B cell (primary cell): ENCODE data around the gene ARHGAP35. TPM values are rescaled to one million over a fixed set of nuclear protein-coding genes. Genes with fewer than 3 reads are reported as not detected.
"Not testable (repeated sequence)": the region's sequence is repeated elsewhere in the genome, so short reads cannot be mapped to it uniquely, and the experiment has no call there.

ENCODE experiments used
- ATAC-seq: fragments of 200-7000 bp; cut with Tn5 transposase; one replicate; pipeline ENCODE4 v1.10.0; 2021; ENCODE audit warnings: low read depth, mild to moderate bottlenecking, moderate number of reproducible peaks, moderate library complexity
- CTCF ChIA-PET: fragments of 350-600 bp; sonication (Branson Sonifier 250); formaldehyde crosslinking; loops from one replicate; lab custom pipeline; 2021; ENCODE audit warnings: antibody characterized with exemption, inconsistent platforms; lab: Charles Lee
- POLR2A ChIA-PET: fragments of 350-600 bp; sonication (Branson Sonifier 250); formaldehyde crosslinking; loops from one replicate; lab custom pipeline; 2021; ENCODE audit warnings: antibody characterized with exemption; lab: Charles Lee
- DNase-seq: peaks from one replicate; pipeline ENCODE4 v3.0.0; 2013
- H2AFZ ChIP-seq: 2 replicates; pipeline ENCODE4 v1.6.1; 2012; ENCODE audit warnings: mild to moderate bottlenecking, low read depth, low read length; ENCODE audit not compliant: insufficient read depth, poor library complexity, severe bottlenecking
- H3K27ac ChIP-seq, 2 donors: 1 replicate in 1 of 2; 2 replicates in 1 of 2; pipeline ENCODE4 v1.5.1; 2012 to 2013; ENCODE audit warnings: low read length in 2 of 2, mild to moderate bottlenecking in 2 of 2, moderate library complexity in 1 of 2
- H3K27me3 ChIP-seq, 4 experiments: fragments of 200-600 bp in 1 of 4; sonication (generic) in 1 of 4; replicated peaks in 1 of 4; 1 replicate in 2 of 4; 2 replicates in 2 of 4; pipeline versions ENCODE4 v1.6.1 to v1.7.0; 2013 to 2016; ENCODE audit warnings: low read length in 3 of 4, mild to moderate bottlenecking in 2 of 4, mixed read lengths in 1 of 4, moderate library complexity in 1 of 4; ENCODE audit not compliant: insufficient read depth in 4 of 4, control insufficient read depth in 3 of 4; ENCODE audit errors: control extremely low read depth in 1 of 4
- H3K36me3 ChIP-seq, 2 experiments: replicated peaks in 1 of 2; 1 replicate in 1 of 2; 2 replicates in 1 of 2; pipeline versions ENCODE4 v1.6.1 to v1.7.1; 2013; ENCODE audit warnings: low read length in 1 of 2; ENCODE audit not compliant: insufficient read depth in 2 of 2, control insufficient read depth in 1 of 2; ENCODE audit errors: control extremely low read depth in 1 of 2, extremely low read depth in 1 of 2
- H3K4me1 ChIP-seq, 2 donors: fragments of 200-600 bp in 1 of 2; sonication (generic) in 1 of 2; 1 replicate in 1 of 2; 2 replicates in 1 of 2; pipeline versions ENCODE4 v1.5.1 to v1.6.1; 2013 to 2017; ENCODE audit warnings: low read length in 2 of 2; ENCODE audit not compliant: control insufficient read depth in 2 of 2, insufficient read depth in 2 of 2
- H3K4me2 ChIP-seq: replicated peaks from 2 replicates; pipeline ENCODE3; 2012; ENCODE audit warnings: mild to moderate bottlenecking, low read depth, low read length; ENCODE audit not compliant: poor library complexity, severe bottlenecking
- H3K4me3 ChIP-seq, 5 experiments: fragments of 200-600 bp in 1 of 5; sonication (generic) in 1 of 5; 1 replicate in 3 of 5; 2 replicates in 2 of 5; pipeline versions ENCODE4 v1.5.1 to v1.7.0; 2011 to 2016; ENCODE audit warnings: low read length in 4 of 5, mild to moderate bottlenecking in 4 of 5, low read depth in 2 of 5, control low read depth in 1 of 5, moderate library complexity in 1 of 5; ENCODE audit not compliant: insufficient read depth in 1 of 5; ENCODE audit errors: control extremely low read depth in 1 of 5, extremely low read depth in 1 of 5
- H3K79me2 ChIP-seq: fragments of 200-600 bp; sonication (generic); one replicate; pipeline ENCODE4 v1.6.0; 2016; ENCODE audit warnings: low read length; ENCODE audit not compliant: control insufficient read depth, insufficient read depth
- H3K9ac ChIP-seq: fragments of 200-600 bp; sonication (generic); 2 replicates; pipeline ENCODE4 v1.6.1; 2017; ENCODE audit warnings: mild to moderate bottlenecking, low read length, moderate library complexity
- H3K9me3 ChIP-seq, 3 donors: one replicate each; pipeline versions ENCODE4 v1.6.1 to v1.7.1; 2013; ENCODE audit warnings: low read length in 2 of 3; ENCODE audit not compliant: control insufficient read depth in 2 of 3, insufficient read depth in 1 of 3; ENCODE audit errors: control extremely low read depth in 1 of 3
- H4K20me1 ChIP-seq: 2 replicates; pipeline ENCODE4 v1.6.0; 2012; ENCODE audit warnings: mild to moderate bottlenecking, low read length; ENCODE audit not compliant: insufficient read depth, control insufficient read depth, poor library complexity, severe bottlenecking
- H3K27ac Mint-ChIP-seq: one replicate; pipeline ENCODE4 v1.8.0; 2021; ENCODE audit warnings: mixed read lengths
- H3K27me3 Mint-ChIP-seq: one replicate; pipeline ENCODE4 v1.8.0; 2021; ENCODE audit warnings: mixed read lengths
- H3K4me1 Mint-ChIP-seq: one replicate; pipeline ENCODE4 v1.8.0; 2021; ENCODE audit warnings: mixed read lengths
- H3K4me3 Mint-ChIP-seq: one replicate; pipeline ENCODE4 v1.8.0; 2021; ENCODE audit warnings: mixed read lengths
- H3K9me3 Mint-ChIP-seq: one replicate; pipeline ENCODE4 v1.8.0; 2022; ENCODE audit warnings: mixed read lengths; ENCODE audit not compliant: insufficient read depth
- EZH2 ChIP-seq: IDR thresholded peaks from 2 replicates; pipeline ENCODE4 v1.6.1; 2012; ENCODE audit warnings: borderline replicate concordance, low read depth, mild to moderate bottlenecking, moderate library complexity, low read length; ENCODE audit not compliant: insufficient read depth, poor library complexity, severe bottlenecking
- WGBS: methylation state at CpG from one replicate; pipeline ENCODE4 v1.1.5; 2013; ENCODE audit warnings: missing lambda C conversion rate; ENCODE audit not compliant: insufficient coverage; 5-methylcytosine and 5-hydroxymethylcytosine counted together
- intact Hi-C: fragments of 100-400 bp; cut with micrococcal nuclease; formaldehyde crosslinking; loops from one replicate; pipeline ENCODE4 v1.10.0; 2022
- polyA plus RNA-seq: library from polyadenylated mRNA; depleted of rRNA; stranded (reverse); fragments of >200 nt; gene quantifications from 2 replicates; pipeline ENCODE4 v1.2.3, GENCODE V29; 2012
- total RNA-seq, 2 donors: library from RNA; stranded (reverse); fragments of 120-200 nt in 1 of 2; gene quantifications; 1 replicate in 1 of 2; 2 replicates in 1 of 2; pipeline versions ENCODE4 v1.2.3 to v1.2.4, GENCODE V29; 2013 to 2022
- TF ChIP-seq, protein P1 (sequence below): fragments of 200-600 bp; IDR thresholded peaks from one replicate; pipeline ENCODE4 v1.8.0; 2022; ENCODE audit warnings: antibody characterized with exemption, mild to moderate bottlenecking

The ARHGAP35 gene
- total and polyA plus RNA-seq, 2 donors (not counting 1 experiment from before 2014, with no cell fraction given) = 9.6 to 31.3 TPM

DNA sequence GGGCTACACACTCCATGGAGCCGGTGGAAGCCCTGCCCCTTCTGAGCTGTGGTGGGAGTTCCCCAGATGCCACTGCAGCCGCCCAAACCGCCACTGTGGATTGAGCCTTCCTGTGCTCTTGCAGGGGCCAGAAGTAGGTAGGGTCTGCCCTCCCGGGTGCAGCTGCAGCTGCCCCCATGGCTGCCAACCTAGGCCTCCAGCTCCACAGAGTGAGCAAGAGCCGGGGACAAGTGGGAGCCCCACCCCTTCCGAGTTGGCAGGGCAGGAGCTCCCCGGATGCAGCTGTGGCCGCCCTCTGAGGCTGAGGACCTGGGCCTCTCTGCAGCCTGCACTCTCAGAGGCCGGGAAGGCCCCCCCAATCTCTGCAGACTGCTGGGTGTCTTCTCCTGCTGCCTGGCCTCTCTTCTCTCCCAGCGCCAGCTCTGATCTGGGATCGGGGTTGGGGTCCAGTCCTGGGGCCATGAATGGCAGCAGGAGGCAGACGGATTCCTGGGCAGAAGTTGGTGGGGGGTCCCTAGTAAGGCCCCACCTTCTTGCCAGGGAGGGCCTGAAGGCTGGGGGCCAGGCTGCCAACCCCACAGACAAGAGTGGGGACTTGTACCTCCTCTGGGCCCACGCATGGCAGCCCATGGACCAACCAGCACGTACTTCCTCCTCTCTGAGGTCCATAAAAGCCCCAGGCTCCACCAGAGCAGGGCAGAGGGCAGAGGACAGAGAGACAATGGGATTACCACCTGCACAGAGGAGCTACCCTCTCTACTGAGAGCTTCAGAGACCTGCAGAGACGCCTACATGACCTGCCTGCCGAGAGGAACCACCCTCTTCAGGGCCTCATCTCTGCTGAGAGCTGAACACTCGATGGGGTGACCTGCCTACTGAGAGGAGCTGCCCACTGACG is 39.0 kb upstream of the ARHGAP35 start:
- CTCF ChIA-PET = interaction anchor here (0.6 to 5.0 kb wide), 18 partner anchors 15 to 427 kb away, joined by 3 to 49 read pairs (median 4); partner anchors contain the start of gene SLC1A5
- H3K9me3 Mint-ChIP-seq = peaks cover 4% of the 10 kb centered on the region
- intact Hi-C loops = loop anchor here (1.0 kb wide), 3 partner anchors 33 to 292 kb away; partner anchors contain the start of genes ARHGAP35, SLC1A5 and ZC3H4

DNA sequence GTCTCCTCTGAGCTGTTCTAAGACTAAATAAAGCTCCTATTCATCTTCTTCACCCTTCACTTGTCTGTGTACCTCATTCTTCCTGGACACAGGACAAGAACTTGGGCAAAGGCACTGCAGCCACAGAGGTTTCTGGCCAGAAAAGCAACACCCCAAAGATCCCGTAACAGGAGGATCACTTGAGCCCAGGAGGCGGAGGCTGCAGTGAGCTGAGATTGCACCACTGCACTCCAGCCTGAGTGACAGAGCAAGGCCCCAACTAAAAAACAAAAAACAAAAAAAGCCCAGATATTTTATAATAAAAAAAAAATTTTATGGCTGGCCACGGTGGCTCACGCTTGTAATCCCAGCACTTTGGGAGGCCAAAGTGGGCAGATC is 38.4 kb upstream of the ARHGAP35 start:
- H3K27me3 ChIP-seq, DNase-seq, H3K79me2 ChIP-seq, H3K27me3 Mint-ChIP-seq, H3K9ac ChIP-seq, H3K36me3 ChIP-seq, intact Hi-C loops, H4K20me1 ChIP-seq, ATAC-seq, H3K9me3 Mint-ChIP-seq, H3K4me3 ChIP-seq: not testable (repeated sequence)
- H3K27ac Mint-ChIP-seq = peak overlapping the region; percentile 92
- POLR2A ChIA-PET = interaction anchor here (0.6 to 5.0 kb wide), 4 partner anchors 8 to 36 kb away, joined by 4 to 94 read pairs (median 6); partner anchors contain the start of gene SLC1A5
- Histone ChIP-seq H3K27ac (peak overlapping the region; percentile 79), H2AFZ (peak overlapping the region; percentile 59), H3K4me2 (peak overlapping the region; percentile 72), H3K9me3 (peaks cover 0 to 21% (median 0%) of the 10 kb centered on the region in 3 donors), H3K4me1 (peaks cover 60 to 73% of the 10 kb centered on the region in 2 donors)
- WGBS = no CpG with 5 or more reads among the region's 4 CpGs
- peak overlapping the region; percentile 69 for H3K4me3 Mint-ChIP-seq
- CTCF ChIA-PET = interaction anchor here (0.7 to 5.0 kb wide), 14 partner anchors 15 to 422 kb away, joined by 3 to 49 read pairs (median 4); partner anchors contain the start of gene SLC1A5
- peaks cover 55% of the 10 kb centered on the region for H3K4me1 Mint-ChIP-seq

More for the DNA sequence above, 39.0 kb upstream of the ARHGAP35 start:
- Histone ChIP-seq H3K9ac (peak overlapping the region; percentile 30), H3K36me3 (no peaks in the 10 kb centered on the region), H3K79me2 (no peaks in the 10 kb centered on the region), H2AFZ (peak overlapping the region; percentile 59), H3K9me3 (peaks cover 0 to 21% (median 0%) of the 10 kb centered on the region in 3 donors), H3K4me3 (peak overlapping the region in 3 of 5 experiments; percentile 23 to 51 (median 29)), H4K20me1 (no peaks in the 10 kb centered on the region), H3K4me1 (peaks cover 60 to 73% of the 10 kb centered on the region in 2 donors), H3K27me3 (no peaks in the 10 kb centered on the region), H3K4me2 (peak overlapping the region; percentile 72), H3K27ac (peak overlapping the region; percentile 79)
- WGBS = 25% methylated on average over 17 of the region's 18 CpGs
- peaks cover 52% of the 10 kb centered on the region for H3K4me1 Mint-ChIP-seq
- peak overlapping the region; percentile 92 for H3K27ac Mint-ChIP-seq
- peak overlapping the region; percentile 69 for H3K4me3 Mint-ChIP-seq
- TF ChIP-seq EZH2 = no peak
- TF ChIP-seq, protein P1, sequence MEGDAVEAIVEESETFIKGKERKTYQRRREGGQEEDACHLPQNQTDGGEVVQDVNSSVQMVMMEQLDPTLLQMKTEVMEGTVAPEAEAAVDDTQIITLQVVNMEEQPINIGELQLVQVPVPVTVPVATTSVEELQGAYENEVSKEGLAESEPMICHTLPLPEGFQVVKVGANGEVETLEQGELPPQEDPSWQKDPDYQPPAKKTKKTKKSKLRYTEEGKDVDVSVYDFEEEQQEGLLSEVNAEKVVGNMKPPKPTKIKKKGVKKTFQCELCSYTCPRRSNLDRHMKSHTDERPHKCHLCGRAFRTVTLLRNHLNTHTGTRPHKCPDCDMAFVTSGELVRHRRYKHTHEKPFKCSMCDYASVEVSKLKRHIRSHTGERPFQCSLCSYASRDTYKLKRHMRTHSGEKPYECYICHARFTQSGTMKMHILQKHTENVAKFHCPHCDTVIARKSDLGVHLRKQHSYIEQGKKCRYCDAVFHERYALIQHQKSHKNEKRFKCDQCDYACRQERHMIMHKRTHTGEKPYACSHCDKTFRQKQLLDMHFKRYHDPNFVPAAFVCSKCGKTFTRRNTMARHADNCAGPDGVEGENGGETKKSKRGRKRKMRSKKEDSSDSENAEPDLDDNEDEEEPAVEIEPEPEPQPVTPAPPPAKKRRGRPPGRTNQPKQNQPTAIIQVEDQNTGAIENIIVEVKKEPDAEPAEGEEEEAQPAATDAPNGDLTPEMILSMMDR = no peak
- H3K27me3 Mint-ChIP-seq = no peaks in the 10 kb centered on the region
- DNase-seq (peak; percentile 85), ATAC-seq (peak; percentile 66)
- POLR2A ChIA-PET = interaction anchor here (0.6 to 5.0 kb wide), 7 partner anchors 9 to 212 kb away, joined by 3 to 94 read pairs (median 4); partner anchors contain the start of genes ARHGAP35 and SLC1A5
